Tibial nerve (tissue), 4 donors: ENCODE data around the gene RUNX3.

Source experiments
- CTCF ChIP-seq, 5 experiments: fragments of 200-600 bp in 3 of 5; fragments of 450-650 bp in 2 of 5; sonication (generic) in 3 of 5; IDR thresholded peaks; one replicate each; pipeline ENCODE4 v1.5.1; 2016 to 2019; ENCODE audit warnings: antibody characterized with exemption in 5 of 5, mild to moderate bottlenecking in 3 of 5, moderate library complexity in 2 of 5
- EP300 ChIP-seq, 2 donors: sonication (generic); formaldehyde crosslinking; IDR thresholded peaks; one replicate each; pipeline ENCODE4 v1.6.1; 2017; ENCODE audit warnings: antibody characterized with exemption in 2 of 2, mild to moderate bottlenecking in 1 of 2

- TF ChIP-seq CTCF (IDR thresholded peaks at IDR 0.05): no peak
- TF ChIP-seq EP300 (IDR thresholded peaks at IDR 0.05): no peak
Measured at GRCh38 chr1:24904731-24905354, 25.2 kb downstream of the RUNX3 start.
